GM12875 (cell line): Measurements from ENCODE around the gene VEGFD.
"Not testable (repeated sequence)": the region's sequence is repeated elsewhere in the genome, so short reads cannot be mapped to it uniquely, and the experiment has no call there.

Source experiments
- H3K4me3 ChIP-seq: one replicate; pipeline ENCODE4 v1.5.1; 2011; ENCODE audit warnings: low read depth, low read length, control low read depth
- TF ChIP-seq, protein P1 (sequence below): IDR thresholded peaks from 2 replicates; pipeline ENCODE4 v1.5.1; 2011; ENCODE audit warnings: low read depth, mild to moderate bottlenecking, control low read depth, inconsistent platforms, low read length, moderate library complexity, borderline replicate concordance; ENCODE audit not compliant: insufficient read depth

The VEGFD gene

GRCh38 chrX:15315509-15315908 is 68.7 kb downstream of the VEGFD start, which contains the start of gene ASB11:
Gene ASB11, minus strand, starts transcription at chrX:15315640. Its CDS starts 35 bp downstream, at chrX:15315605.
- no peak within 1 kb of the TSS for H3K4me3 ChIP-seq
- TF ChIP-seq, protein P1, sequence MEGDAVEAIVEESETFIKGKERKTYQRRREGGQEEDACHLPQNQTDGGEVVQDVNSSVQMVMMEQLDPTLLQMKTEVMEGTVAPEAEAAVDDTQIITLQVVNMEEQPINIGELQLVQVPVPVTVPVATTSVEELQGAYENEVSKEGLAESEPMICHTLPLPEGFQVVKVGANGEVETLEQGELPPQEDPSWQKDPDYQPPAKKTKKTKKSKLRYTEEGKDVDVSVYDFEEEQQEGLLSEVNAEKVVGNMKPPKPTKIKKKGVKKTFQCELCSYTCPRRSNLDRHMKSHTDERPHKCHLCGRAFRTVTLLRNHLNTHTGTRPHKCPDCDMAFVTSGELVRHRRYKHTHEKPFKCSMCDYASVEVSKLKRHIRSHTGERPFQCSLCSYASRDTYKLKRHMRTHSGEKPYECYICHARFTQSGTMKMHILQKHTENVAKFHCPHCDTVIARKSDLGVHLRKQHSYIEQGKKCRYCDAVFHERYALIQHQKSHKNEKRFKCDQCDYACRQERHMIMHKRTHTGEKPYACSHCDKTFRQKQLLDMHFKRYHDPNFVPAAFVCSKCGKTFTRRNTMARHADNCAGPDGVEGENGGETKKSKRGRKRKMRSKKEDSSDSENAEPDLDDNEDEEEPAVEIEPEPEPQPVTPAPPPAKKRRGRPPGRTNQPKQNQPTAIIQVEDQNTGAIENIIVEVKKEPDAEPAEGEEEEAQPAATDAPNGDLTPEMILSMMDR: no peak

DNA sequence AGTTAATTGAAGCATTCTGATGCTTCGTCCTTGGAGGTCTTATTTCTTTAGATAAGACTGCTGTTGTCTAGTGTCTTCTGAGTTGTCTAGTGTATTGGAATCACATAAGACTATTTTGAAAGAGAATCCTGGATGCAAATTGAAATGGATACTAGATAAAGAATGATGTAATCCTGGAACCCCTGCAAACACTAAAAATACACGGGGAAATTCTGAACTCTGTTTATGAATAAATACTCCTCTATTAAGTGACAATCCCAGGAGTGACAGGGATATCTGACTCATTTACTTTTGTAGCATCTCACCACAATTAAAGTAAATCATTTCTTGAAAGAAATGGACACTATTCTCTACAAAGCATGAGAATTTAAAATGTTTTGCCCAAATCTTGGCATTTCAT is 69.7 kb downstream of the VEGFD start:
- TF ChIP-seq, protein P1: no peak
- H3K4me3 ChIP-seq: no peak overlapping the region

DNA sequence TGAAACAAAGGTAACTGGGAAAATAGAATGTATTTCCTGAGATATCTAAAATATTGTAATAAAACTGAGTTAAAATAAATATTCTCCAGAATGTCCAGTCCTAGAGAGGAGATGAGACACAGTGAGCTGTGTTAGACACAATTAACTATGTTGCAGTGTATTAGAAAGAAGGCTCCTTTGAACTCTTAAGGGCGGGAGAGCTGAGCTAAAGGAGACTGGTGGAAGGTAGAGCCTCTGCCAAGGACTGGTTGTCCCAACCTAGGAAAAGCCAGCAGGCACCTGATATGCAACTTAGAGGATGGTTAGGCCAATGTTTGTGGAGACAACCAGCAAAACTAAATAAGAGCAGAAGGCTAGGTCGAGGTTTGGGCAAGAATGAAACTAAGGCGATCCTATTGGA is 73.1 kb downstream of the VEGFD start:
- H3K4me3 ChIP-seq: no peak overlapping the region
- TF ChIP-seq, protein P1: no peak

- TF ChIP-seq, protein P1: no peak
- no peak overlapping the region for H3K4me3 ChIP-seq
Observed at GRCh38 chrX:15310117-15310516, 74.1 kb downstream of the VEGFD start.

DNA sequence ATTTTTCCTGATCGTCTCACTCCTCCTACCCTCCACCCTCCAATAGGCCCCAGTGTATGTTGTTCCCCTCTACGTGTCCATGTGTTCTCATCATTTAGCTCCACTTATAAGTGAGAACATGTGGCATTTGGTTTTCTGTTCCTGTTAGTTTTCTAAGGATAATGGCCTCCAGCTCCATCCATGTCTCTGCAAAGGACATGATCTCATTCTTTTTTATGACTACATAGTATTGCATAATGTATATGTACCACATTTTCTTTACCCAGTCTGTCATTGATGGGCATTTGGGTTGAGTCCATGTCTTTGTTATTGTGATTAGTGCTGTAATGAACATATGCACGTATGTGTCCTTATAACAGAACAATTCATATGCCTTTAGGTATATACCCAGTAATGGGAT is 78.3 kb downstream of the VEGFD start:
- H3K4me3 ChIP-seq: not testable (repeated sequence)

DNA sequence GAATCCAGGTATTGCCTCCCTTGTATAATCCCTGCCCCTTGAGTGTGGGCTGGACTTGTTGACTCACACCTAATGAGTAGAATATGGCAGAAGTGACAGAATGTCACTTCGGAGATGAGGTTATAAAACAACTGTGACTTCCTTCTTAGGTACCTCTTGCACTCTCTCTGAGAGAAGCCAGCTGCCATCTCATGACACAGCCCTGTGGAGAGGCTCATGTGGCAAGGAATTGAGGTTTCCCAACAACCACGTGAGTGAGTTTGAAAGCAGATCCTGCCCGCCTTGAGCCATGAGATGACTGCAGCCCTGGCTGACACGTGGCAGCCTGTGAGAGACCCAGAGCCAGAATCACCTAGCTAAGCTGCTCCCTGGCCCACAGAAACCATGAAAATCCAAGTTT is 82.3 kb downstream of the VEGFD start:
- TF ChIP-seq, protein P1: no peak
- H3K4me3 ChIP-seq: no peak overlapping the region

DNA sequence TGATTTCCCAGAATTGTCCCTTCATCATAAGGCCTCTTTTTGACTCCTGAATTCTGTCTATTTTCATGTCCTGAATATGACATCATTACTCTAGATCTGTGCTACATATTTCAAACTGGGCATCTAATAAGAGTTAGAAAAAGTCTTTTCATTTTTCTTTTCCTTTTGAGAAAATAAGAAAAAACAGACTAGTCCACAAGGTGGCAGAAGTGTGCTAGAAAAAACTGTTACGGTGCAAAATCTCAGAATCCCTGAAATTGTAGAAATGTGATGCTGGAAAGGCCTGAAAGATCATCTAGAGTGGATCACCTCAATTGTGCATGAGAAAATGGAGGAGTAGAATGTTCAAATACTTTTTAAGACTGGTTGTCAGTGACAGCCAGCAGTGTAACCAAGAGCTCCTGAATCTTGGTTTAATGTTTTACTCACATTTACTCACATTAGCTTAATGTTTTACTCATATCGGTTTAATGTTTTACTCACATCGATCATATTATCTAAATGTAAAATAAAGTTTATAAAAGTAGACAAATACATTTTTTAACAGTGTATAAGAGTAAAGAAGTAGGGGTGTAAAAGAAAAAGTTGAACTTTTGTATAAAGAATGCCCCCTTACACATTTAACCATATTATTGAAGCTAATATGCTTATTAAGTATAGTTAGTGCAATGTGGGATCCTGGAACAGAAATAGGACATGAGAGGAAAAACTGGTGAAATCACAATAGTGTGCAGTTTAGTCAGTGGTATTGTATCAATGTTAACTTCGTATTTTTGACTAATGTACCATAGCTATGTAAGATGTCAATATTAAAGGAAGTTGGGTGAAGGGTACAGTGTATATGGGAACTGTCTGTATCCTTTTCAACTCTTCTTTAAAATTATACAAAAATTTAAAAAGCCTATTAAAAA is 84.0 kb downstream of the VEGFD start:
- H3K4me3 ChIP-seq: no peak overlapping the region
- TF ChIP-seq, protein P1: peak; percentile 29; the same call in 1 of the 2 replicates
